GM12872 (cell line): Measurements from ENCODE around the gene ERBB4.

Experiments
- TF ChIP-seq, protein P1 (sequence below): IDR thresholded peaks from 3 replicates; pipeline ENCODE4 v1.5.1; 2011; ENCODE audit warnings: low read depth, mild to moderate bottlenecking, low read length, moderate library complexity; ENCODE audit not compliant: insufficient read depth

ERBB4 gene

DNA sequence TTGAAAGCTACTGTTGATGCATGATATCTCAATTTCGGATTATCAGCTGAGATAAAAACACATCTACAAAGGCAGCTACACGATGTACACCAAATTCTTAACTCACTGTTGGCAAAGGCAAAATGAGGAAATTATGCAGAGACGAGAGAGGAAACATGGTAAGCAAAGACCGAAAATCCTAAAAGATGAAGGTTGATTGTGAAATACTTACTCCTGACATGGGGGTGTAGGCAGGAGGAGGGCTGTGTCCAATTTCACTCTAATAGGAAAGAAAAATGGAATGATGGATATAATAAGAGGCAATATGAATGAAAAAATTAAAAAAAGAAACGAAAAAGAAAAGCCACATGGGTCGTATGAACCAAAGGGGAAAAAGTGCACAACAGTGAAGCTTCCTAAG is 1150.9 kb downstream of the ERBB4 start:
- TF ChIP-seq, protein P1, sequence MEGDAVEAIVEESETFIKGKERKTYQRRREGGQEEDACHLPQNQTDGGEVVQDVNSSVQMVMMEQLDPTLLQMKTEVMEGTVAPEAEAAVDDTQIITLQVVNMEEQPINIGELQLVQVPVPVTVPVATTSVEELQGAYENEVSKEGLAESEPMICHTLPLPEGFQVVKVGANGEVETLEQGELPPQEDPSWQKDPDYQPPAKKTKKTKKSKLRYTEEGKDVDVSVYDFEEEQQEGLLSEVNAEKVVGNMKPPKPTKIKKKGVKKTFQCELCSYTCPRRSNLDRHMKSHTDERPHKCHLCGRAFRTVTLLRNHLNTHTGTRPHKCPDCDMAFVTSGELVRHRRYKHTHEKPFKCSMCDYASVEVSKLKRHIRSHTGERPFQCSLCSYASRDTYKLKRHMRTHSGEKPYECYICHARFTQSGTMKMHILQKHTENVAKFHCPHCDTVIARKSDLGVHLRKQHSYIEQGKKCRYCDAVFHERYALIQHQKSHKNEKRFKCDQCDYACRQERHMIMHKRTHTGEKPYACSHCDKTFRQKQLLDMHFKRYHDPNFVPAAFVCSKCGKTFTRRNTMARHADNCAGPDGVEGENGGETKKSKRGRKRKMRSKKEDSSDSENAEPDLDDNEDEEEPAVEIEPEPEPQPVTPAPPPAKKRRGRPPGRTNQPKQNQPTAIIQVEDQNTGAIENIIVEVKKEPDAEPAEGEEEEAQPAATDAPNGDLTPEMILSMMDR = no peak

DNA sequence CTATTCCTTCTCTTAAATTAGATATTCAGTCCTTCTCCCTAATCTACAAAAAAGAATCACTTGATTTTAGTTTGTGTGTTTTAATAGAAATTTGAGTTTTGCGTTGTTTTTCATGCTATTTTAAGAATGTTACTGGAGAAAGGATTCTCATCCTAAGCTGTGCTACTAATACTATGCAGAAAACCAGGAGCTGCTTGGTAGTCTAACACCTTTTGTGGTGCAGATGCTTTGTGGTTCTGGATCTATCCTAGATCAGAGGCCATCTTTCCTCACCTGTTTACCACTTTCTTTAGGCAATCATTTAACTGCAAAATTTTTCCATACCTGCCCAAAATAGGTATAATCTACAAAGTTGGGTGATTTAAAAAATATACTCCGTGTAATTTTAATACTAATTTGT is 1158.6 kb downstream of the ERBB4 start:
- TF ChIP-seq, protein P1 = no peak

DNA sequence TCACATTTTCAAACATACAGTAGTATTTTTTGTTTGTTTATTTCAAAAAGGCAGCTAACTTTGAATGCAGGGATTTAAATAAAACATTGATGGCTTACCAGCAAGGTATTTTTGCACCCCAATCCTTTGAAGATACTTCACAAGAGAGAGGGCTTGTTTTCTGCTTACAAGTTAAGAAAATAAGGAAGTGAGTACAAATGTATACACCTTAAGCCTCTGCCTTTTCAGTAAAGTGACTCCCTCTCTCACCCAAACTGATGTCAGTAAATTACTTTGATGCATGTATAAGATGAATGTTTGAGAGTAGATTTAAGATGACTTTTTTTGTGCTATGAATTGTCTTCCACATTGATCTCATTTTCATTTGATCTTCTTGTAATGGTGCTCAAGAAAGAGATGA is 1162.2 kb downstream of the ERBB4 start:
- TF ChIP-seq, protein P1 = no peak

DNA sequence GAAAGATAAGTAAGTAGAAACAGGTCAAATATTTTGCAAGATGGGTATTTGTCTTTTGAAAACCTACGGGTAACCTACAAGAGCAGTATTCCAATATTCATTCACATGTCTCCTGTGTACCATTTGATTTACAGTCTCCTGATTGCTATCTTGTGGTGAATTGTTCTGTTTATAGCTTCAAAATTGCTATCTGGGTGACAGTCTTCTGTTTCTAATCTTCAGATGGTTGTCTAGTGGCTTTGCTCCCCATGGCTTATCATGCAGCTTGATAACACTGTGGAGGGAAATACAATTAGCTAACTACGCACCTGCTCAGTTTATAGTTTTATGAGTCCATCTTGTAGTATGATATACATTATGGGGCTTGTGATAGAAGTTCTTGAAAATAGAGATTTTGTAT is 1165.4 kb downstream of the ERBB4 start:
- TF ChIP-seq, protein P1 = no peak

DNA sequence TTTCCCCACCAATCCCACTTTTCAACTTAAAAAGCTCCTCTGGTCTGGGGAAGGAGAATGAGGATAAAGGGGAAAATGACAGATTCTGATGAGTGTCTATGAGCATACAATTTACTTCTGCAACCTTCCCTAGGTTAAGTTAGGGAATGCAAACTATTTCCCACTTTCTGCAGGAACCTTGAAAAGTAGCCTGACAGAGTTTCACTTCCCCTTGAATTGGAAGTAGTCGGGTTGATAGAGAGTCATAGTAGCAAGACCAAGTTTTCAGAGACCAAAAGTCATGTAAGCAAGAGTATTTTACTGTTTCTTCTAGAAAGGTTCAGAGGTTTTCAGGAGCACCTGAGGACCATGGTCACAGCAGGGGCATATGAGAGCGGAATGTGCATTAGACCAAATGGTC is 1167.1 kb downstream of the ERBB4 start:
- TF ChIP-seq, protein P1 = no peak

DNA sequence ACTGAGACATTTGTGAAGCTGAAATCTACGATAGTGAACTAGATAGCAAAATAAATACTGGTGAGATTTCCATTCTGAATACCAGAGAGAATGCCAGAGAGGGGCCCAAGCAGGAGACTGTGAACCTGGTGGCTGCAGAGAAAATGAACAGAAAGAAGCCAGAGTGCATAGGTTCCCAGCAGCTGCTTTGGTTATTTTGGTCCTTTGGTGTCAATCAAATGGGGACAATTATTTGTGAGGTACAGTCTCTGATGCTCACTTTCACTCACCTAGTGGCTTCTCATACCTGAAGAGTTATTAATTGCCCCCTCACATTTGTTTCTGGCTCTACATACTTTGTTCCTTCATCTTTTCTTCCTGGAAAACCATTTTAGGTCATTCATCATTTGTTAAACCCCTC is 1170.1 kb downstream of the ERBB4 start:
- TF ChIP-seq, protein P1 = no peak

DNA sequence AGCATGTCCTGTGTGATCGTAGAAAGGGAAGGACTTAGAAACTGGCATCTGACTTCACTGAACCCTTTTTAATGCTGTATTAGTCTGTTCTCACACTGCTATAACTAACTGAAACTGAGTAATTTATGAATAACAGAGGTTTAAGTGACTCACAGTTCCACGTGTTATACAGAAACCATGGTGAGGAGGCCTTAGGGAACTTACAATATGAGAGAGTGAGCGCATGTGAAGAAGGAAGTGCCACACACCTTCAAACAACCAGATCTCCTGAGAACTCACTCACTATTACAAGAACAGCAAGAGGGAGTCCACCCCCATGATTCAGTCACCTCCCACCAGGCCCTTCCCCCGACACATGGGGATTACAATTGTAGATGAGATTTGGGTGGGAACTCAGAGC is 1170.9 kb downstream of the ERBB4 start:
- TF ChIP-seq, protein P1 = no peak

DNA sequence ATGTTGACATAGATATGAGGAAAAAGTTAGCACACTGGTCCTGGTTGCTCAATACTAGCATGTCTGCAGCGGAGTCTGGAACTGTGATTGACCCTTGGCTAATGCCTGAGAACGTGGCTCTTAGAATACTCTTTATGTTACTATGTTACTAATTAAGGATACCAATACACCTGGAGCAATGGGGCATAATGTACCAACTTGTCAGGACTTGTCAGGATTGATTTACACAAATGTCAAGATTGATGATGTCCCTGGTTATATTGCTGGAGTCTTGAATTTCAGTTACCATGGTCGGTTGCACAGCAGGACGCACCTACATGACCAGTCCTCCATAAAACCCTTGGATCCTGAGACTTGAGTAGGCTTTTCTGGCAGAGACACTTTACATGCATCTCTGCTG is 1171.3 kb downstream of the ERBB4 start:
- TF ChIP-seq, protein P1 = no peak
